ENCODE results near the gene SLC7A7.
"Not testable (repeated sequence)": the region's sequence is repeated elsewhere in the genome, so short reads cannot be mapped to it uniquely, and the experiment has no call there.

SLC7A7 gene

DNA sequence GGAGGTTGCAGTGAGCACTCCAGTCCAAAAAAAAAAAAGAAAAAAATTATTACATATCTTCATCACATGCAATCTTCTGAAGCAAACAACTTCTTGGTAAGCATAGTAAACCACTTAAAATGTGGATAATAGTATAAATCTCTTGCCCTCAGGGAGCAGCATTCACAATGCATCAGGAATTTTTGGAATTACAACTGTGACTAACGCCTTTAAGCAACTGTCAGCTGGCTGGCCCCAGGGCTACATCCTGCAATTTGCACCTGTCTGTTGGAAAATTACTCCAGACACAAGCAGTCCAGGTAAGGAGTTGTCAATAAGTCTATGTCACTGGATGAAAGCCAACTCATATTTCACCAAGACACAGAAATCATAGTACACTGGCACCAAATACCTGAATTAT lies 5.5 kb upstream of the SLC7A7 start:
- DNase-seq, result no peak

- DNase-seq, result peak in 2 of 3 donors; percentile 50 to 65
Measured at GRCh38 chr14:22819151-22819988, 4.1 kb upstream of the SLC7A7 start.

- peak in 1 of 3 donors; percentile 8 for DNase-seq
Measured at GRCh38 chr14:22814373-22814772, 862 bp downstream of the SLC7A7 start.

GRCh38 chr14:22813145-22813544 lies 2.1 kb downstream of the SLC7A7 start:
- peak in 1 of 3 donors; percentile 17 for DNase-seq

DNA sequence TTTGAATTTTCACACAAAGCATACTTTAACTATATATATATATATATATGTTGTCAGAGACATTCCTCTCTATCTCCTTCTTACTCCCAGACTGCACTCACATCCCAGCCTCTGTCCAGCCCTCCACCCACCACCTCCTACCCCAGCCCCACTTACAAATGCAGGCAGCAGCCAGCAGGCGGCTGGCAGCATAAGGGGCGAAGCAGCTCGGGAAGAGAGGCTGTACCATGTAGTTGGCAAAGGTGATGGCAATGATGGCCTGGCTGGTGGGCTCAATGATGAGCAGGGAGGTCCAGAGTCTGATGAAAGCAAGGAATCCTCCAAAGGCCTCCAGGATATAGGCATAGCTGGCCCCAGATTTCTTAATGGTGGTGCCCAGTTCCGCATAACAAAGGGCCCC lies 2.5 kb downstream of the SLC7A7 start:
- peak in 2 of 3 donors; percentile 18 to 41 for DNase-seq

DNA sequence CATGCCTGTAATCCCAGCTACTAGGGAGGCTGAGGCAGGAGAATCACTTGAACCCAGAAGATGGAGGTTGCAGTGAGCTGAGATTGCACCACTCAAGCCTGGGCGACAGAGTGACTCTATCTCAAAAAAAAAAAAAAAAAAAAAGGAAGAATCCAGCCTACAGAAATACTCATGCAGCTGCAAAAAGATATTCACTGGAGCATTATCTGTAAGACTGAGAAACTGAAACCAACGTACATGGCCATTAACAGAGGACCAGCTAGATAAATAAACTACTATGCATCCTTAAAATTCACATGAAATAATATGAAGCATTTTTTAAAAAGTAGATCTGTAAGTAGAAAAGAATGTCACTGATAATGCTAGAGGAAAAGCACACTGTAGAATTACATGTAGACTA lies 3.5 kb downstream of the SLC7A7 start:
- DNase-seq, result peak; percentile 67 to 88 (median 77)

GRCh38 chr14:22808388-22809209 lies 6.6 kb downstream of the SLC7A7 start:
- DNase-seq, result peak in 1 of 3 donors; percentile 14

DNA sequence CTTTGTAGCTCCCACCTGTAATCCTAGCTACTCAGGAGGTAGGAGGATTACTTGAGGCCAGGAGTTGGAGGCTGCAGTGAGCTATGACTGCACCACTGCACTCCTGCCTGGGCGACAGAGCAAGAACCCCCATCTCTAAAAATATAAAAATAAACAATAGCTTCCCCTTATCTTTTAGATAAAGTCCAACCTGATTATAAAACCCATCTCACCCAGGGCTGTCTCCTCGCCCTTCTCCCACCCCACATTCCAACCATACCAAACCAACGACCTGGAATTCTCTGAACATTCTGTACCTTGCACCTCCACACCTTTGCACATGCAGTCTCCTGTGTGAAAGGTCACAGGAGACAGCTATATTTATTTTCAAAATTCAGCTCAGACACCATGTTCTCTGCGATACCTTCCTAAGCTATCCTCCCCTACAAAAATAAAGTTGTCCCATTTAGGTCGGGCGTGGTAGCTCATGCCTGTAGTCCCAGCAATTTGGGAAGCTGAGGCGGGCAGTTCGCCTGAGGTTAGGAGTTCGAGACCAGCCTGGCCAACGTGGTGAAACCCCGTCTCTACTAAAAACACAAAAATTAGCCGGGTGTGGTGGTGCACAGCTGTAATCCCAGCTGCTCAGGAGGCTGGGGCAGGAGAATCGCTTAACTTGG lies 7.7 kb downstream of the SLC7A7 start:
- DNase-seq, result no peak

DNA sequence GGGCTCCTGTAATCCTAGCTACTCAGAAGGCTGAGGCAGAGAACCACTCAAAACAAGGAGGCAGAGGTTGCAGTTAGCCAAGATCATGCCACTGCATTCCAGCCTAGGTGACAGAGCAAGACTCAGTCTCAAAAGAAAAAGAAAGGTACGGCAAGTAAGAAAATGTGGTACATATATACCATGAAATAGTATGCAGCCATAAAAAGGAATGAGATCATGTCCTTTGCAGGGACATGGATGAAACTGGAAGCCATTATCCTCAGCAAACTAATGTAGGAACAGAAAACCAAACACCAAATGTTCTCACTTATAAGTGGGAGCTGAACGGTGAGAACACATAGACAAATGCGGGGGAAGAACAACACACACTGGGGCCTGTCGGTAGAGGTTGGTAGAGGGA lies 10.0 kb downstream of the SLC7A7 start:
- DNase-seq, result not testable (repeated sequence)

DNA sequence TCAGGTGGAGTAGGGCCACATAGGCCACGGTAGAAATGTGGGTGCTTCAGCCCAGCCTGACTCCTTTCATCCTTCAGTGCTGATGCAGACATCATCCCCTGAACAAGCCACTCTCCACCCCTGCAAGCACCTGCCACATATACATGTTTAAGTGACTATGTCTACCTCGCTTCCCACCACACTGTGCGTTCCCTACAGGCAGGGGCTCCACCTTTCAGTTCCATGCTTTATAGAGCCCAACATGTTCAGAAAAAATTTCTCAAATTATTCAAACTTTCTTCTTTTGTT lies 11.6 kb downstream of the SLC7A7 start:
- no peak for DNase-seq

GRCh38 chr14:22802860-22803686 lies 12.2 kb downstream of the SLC7A7 start:
- DNase-seq, result no peak

GRCh38 chr14:22801716-22802115 lies 13.5 kb downstream of the SLC7A7 start:
- DNase-seq, result peak in 2 of 3 donors; percentile 44 to 56

GRCh38 chr14:22800346-22800745 lies 14.9 kb downstream of the SLC7A7 start:
- DNase-seq, result peak; percentile 76 to 83 (median 80)

GRCh38 chr14:22798528-22798927 lies 16.7 kb downstream of the SLC7A7 start:
- DNase-seq, result peak; percentile 55 to 75 (median 73)

GRCh38 chr14:22797017-22797917 lies 18.0 kb downstream of the SLC7A7 start:
- peak in 1 of 3 donors; percentile 49 for DNase-seq

- no peak for DNase-seq
Measured at GRCh38 chr14:22796087-22796707, 19.0 kb downstream of the SLC7A7 start.

DNA sequence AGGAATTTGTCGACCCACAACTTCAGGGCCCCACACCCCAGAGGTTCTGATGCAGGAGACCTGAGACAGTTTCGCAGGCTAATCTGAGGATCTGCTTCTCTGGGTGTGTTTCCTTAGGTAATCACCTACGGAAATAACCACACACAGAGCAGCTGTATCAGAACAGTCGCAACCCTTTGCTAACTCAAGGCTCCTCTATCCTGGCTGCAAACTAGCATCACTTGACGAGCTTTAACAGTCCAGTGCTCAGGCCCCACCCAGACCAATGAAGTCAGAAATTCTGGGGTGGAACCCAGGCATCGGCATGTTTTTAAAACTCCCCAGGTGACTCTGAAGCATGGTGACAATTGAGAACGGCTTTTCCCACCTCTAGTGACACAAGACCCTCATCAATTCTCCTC lies 20.7 kb downstream of the SLC7A7 start:
- no peak for DNase-seq

DNA sequence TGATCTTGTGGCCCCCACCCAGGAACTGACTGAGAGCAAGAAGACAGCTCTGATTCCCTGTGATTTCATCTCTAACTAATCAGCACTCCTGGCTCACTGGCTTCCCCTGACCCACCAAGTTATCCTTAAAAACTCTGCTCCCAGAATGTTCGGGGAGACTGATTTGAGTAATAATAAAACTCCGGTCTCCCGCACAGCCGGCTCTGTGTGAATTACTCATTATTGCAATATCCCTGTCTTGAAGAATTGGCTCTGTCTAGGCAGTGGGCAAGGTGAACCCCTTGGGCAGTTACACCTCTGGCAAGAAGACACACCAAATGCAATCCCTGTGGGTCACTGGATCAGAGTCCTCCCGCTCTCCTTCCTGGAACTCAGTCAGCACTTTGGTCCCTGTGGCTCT lies 21.3 kb downstream of the SLC7A7 start:
- no peak for DNase-seq

- DNase-seq, result not testable (repeated sequence)
Measured at GRCh38 chr14:22793550-22793949, 21.7 kb downstream of the SLC7A7 start.

GRCh38 chr14:22792158-22792557 lies 23.1 kb downstream of the SLC7A7 start:
- no peak for DNase-seq

DNA sequence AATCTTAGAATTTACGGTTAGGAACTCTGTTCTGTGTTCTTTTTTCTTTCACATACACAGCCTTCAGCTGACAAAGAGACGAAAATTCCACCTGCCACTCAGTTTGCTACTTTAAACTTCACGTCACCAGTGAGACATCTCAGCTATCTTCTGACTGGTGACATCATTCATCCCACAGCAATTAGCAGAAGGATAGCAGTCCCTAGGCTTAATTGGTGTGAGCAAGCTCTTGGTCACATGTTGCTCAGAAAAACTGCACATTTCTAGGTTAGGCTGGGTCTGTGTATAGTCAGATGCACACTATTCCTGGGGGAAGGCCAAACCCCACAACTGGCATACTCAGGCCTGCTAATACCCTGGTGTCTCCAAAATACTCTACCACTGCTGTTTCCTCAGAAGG lies 23.9 kb downstream of the SLC7A7 start:
- DNase-seq, result peak; percentile 87 to 96 (median 94)

Data from suppressor macrophage treated with lipopolysaccharide for 1 hour (primary cell).